SK-N-SH treated with all-trans-retinoic acid at 6 μM for 48 hours (cell line): ENCODE measurements around the gene SH3BP4.

Experiments used
- ATAC-seq: fragments of 200-7000 bp; cut with Tn5 transposase; 3 replicates; pipeline ENCODE4 v1.9.1; 2020; ENCODE audit warnings: mild to moderate bottlenecking, moderate library complexity
- ARNTL ChIP-seq: fragments of 450-650 bp; formaldehyde crosslinking; IDR thresholded peaks from 2 replicates; pipeline ENCODE4 v1.5.0; 2020; ENCODE audit warnings: low read depth, mild to moderate bottlenecking, moderate library complexity, borderline replicate concordance
- BACH2 ChIP-seq: fragments of 250-450 bp; sonication (Bioruptor Pico); IDR thresholded peaks from 2 replicates; pipeline ENCODE4 v1.9.0; 2021; ENCODE audit warnings: mild to moderate bottlenecking, borderline replicate concordance
- CSDC2 ChIP-seq: fragments of 250-450 bp; sonication (Bioruptor Pico); IDR thresholded peaks from 2 replicates; pipeline ENCODE4 v1.5.0; 2020; ENCODE audit warnings: mild to moderate bottlenecking, moderate library complexity
- ESRRG ChIP-seq: fragments of 250-450 bp; sonication (Bioruptor Pico); IDR thresholded peaks from 2 replicates; pipeline ENCODE4 v1.6.1; 2021; ENCODE audit warnings: mild to moderate bottlenecking
- GLIS3 ChIP-seq: fragments of 250-450 bp; sonication (Bioruptor Pico); IDR thresholded peaks from 2 replicates; pipeline ENCODE4 v1.5.0; 2020; ENCODE audit warnings: mild to moderate bottlenecking, moderate library complexity
- OSR1 ChIP-seq: fragments of 250-450 bp; sonication (Bioruptor Pico); IDR thresholded peaks from 2 replicates; pipeline ENCODE4 v1.8.0; 2022; ENCODE audit warnings: moderate library complexity, mild to moderate bottlenecking, inconsistent platforms
- PPARA ChIP-seq: fragments of 250-450 bp; sonication (Bioruptor Pico); IDR thresholded peaks from 2 replicates; pipeline ENCODE4 v1.5.0; 2020; ENCODE audit warnings: mild to moderate bottlenecking, borderline replicate concordance
- RARB ChIP-seq: fragments of 250-450 bp; sonication (Bioruptor Pico); IDR thresholded peaks from 2 replicates; pipeline ENCODE4 v1.8.0; 2021; ENCODE audit warnings: mild to moderate bottlenecking, moderate library complexity
- TCF4 ChIP-seq: fragments of 250-450 bp; sonication (Bioruptor Pico); IDR thresholded peaks from 2 replicates; pipeline ENCODE4 v1.8.0; 2021; ENCODE audit warnings: mild to moderate bottlenecking, moderate library complexity, borderline replicate concordance
- TOX ChIP-seq: fragments of 250-450 bp; sonication (Bioruptor Pico); IDR thresholded peaks from 2 replicates; pipeline ENCODE4 v1.8.0; 2021; ENCODE audit warnings: mild to moderate bottlenecking, moderate library complexity, borderline replicate concordance
- TSHZ2 ChIP-seq: fragments of 250-450 bp; sonication (Bioruptor Pico); IDR thresholded peaks from 2 replicates; pipeline ENCODE4 v1.5.0; 2020; ENCODE audit warnings: mild to moderate bottlenecking, moderate library complexity
- ZC3H10 ChIP-seq: fragments of 250-450 bp; sonication (Bioruptor Pico); IDR thresholded peaks from 2 replicates; pipeline ENCODE4 v1.5.1; 2021; ENCODE audit warnings: mild to moderate bottlenecking, moderate library complexity
- ZFP3 ChIP-seq: fragments of 250-450 bp; sonication (Bioruptor Pico); IDR thresholded peaks from 2 replicates; pipeline ENCODE4 v1.5.0; 2020; ENCODE audit warnings: mild to moderate bottlenecking, moderate library complexity
- ZFP30 ChIP-seq: fragments of 450-650 bp; formaldehyde crosslinking; IDR thresholded peaks from 2 replicates; pipeline ENCODE4 v1.5.0; 2022; ENCODE audit warnings: mild to moderate bottlenecking, moderate library complexity
- ZNF565 ChIP-seq: fragments of 450-650 bp; formaldehyde crosslinking; conservative IDR thresholded peaks from 2 replicates; pipeline ENCODE4 v1.5.0; 2020; ENCODE audit warnings: low read depth, mild to moderate bottlenecking, moderate library complexity
- ZNF70 ChIP-seq: fragments of 450-650 bp; formaldehyde crosslinking; IDR thresholded peaks from 2 replicates; pipeline ENCODE4 v1.5.0; 2020; ENCODE audit warnings: mild to moderate bottlenecking, moderate library complexity
- ZNF8 ChIP-seq: fragments of 450-650 bp; formaldehyde crosslinking; IDR thresholded peaks from 2 replicates; pipeline ENCODE4 v1.5.0; 2020; ENCODE audit warnings: mild to moderate bottlenecking, moderate library complexity
- TF ChIP-seq, protein P1 (sequence below): fragments of 250-450 bp; sonication (Bioruptor Pico); IDR thresholded peaks from 2 replicates; pipeline ENCODE4 v1.8.0; 2021; ENCODE audit warnings: low read depth, mild to moderate bottlenecking, moderate library complexity, borderline replicate concordance
- TF ChIP-seq, protein P2 (sequence below): fragments of 250-450 bp; sonication (Bioruptor Pico); IDR thresholded peaks from 2 replicates; pipeline ENCODE4 v1.8.0; 2020; ENCODE audit warnings: mild to moderate bottlenecking, moderate library complexity, borderline replicate concordance
- TF ChIP-seq, protein P3 (sequence below): fragments of 250-450 bp; sonication (Bioruptor Pico); IDR thresholded peaks from 2 replicates; pipeline ENCODE4 v1.5.1; 2021; ENCODE audit warnings: mild to moderate bottlenecking, moderate library complexity

The SH3BP4 gene

DNA sequence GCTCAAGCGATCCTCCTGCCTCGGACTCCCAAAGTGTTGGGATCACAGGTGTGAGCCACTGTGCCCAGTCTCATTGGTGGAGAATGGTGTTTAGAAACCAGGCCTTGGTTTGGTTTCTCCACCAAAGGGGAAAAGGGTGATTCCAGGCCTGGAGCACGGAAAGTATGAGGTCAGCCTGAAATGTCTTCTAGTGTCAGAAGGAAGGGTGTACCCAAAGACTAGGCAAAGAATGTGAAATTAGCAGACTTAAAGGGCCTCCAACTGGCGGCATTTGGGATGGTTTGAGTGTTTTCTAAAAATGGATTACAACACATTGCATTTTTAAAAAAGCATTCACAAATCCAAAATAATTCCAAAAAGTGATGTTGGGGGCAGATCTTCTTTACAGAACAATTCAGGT is 139.6 kb downstream of the SH3BP4 start:
- no peak for ATAC-seq
- TF ChIP-seq ZFP30 (CRISPR knock-in tag) (no peak), OSR1 (CRISPR knock-in tag) (no peak), PPARA (CRISPR knock-in tag) (no peak), TCF4 (no peak), ZFP3 (CRISPR knock-in tag) (no peak), ZC3H10 (CRISPR knock-in tag) (no peak), ZNF565 (CRISPR knock-in tag) (no peak), BACH2 (CRISPR knock-in tag) (no peak), ZNF8 (CRISPR knock-in tag) (no peak), TOX (CRISPR knock-in tag) (no peak), TSHZ2 (CRISPR knock-in tag) (no peak), ARNTL (CRISPR knock-in tag) (no peak), RARB (CRISPR knock-in tag) (no peak), CSDC2 (CRISPR knock-in tag) (no peak), ZNF70 (CRISPR knock-in tag) (no peak), ESRRG (no peak), GLIS3 (CRISPR knock-in tag) (no peak)
- TF ChIP-seq, protein P1, sequence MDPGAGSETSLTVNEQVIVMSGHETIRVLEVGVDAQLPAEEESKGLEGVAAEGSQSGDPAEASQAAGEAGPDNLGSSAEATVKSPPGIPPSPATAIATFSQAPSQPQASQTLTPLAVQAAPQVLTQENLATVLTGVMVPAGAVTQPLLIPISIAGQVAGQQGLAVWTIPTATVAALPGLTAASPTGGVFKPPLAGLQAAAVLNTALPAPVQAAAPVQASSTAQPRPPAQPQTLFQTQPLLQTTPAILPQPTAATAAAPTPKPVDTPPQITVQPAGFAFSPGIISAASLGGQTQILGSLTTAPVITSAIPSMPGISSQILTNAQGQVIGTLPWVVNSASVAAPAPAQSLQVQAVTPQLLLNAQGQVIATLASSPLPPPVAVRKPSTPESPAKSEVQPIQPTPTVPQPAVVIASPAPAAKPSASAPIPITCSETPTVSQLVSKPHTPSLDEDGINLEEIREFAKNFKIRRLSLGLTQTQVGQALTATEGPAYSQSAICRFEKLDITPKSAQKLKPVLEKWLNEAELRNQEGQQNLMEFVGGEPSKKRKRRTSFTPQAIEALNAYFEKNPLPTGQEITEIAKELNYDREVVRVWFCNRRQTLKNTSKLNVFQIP, result no peak
- TF ChIP-seq, protein P2, sequence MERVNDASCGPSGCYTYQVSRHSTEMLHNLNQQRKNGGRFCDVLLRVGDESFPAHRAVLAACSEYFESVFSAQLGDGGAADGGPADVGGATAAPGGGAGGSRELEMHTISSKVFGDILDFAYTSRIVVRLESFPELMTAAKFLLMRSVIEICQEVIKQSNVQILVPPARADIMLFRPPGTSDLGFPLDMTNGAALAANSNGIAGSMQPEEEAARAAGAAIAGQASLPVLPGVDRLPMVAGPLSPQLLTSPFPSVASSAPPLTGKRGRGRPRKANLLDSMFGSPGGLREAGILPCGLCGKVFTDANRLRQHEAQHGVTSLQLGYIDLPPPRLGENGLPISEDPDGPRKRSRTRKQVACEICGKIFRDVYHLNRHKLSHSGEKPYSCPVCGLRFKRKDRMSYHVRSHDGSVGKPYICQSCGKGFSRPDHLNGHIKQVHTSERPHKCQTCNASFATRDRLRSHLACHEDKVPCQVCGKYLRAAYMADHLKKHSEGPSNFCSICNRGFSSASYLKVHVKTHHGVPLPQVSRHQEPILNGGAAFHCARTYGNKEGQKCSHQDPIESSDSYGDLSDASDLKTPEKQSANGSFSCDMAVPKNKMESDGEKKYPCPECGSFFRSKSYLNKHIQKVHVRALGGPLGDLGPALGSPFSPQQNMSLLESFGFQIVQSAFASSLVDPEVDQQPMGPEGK (CRISPR knock-in tag), result no peak

DNA sequence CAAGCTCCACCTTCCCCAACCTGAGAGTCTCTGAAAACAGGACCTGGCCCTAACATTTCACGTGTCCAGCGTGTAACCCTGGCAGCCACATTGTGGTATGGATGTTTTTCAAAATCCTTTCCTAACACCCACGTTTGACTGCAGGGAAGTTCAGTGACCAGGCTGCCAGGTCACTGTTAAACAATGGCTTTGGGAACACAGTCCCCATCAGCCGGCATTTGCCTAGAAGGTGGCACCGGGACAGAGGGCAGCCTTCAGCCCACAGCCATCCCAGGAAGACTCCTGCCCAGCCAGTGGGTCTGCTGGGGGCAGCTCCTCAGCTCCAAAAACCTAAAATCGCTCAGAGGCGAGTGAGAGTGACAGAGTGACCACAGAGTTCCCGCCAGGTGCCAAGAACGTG is 140.2 kb downstream of the SH3BP4 start:
- no peak for ATAC-seq
- TF ChIP-seq TSHZ2 (CRISPR knock-in tag) (no peak), ESRRG (no peak), ZNF565 (CRISPR knock-in tag) (no peak), RARB (CRISPR knock-in tag) (no peak), ZNF8 (CRISPR knock-in tag) (no peak), TOX (CRISPR knock-in tag) (no peak)
- TF ChIP-seq, protein P3, sequence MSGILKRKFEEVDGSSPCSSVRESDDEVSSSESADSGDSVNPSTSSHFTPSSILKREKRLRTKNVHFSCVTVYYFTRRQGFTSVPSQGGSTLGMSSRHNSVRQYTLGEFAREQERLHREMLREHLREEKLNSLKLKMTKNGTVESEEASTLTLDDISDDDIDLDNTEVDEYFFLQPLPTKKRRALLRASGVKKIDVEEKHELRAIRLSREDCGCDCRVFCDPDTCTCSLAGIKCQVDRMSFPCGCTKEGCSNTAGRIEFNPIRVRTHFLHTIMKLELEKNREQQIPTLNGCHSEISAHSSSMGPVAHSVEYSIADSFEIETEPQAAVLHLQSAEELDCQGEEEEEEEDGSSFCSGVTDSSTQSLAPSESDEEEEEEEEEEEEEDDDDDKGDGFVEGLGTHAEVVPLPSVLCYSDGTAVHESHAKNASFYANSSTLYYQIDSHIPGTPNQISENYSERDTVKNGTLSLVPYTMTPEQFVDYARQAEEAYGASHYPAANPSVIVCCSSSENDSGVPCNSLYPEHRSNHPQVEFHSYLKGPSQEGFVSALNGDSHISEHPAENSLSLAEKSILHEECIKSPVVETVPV, result no peak
- TF ChIP-seq, all 23 proteins: peak for 0
